Measurements from ENCODE around the gene HUNK.

DNA sequence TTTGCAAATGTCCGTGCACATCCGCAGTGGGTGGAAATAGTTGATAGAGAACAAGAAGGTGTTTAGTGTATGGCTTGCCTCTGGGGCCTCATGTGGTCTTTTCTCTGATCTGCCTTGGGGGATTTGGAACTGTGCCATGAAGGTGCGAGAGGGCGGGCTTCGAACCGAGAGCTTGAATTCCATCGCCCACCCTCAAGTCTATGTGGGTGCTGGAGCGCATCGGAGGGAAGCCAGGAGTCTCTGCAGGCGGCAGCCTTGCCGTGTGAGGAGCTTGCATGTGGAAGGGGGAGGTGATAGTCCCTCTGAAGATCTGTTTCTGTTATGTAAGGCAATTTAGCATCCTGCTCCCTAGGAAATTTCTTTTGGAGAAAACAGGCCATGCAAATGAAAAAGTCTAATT is 119.6 kb downstream of the HUNK start:
- TF ChIP-seq, protein P1, sequence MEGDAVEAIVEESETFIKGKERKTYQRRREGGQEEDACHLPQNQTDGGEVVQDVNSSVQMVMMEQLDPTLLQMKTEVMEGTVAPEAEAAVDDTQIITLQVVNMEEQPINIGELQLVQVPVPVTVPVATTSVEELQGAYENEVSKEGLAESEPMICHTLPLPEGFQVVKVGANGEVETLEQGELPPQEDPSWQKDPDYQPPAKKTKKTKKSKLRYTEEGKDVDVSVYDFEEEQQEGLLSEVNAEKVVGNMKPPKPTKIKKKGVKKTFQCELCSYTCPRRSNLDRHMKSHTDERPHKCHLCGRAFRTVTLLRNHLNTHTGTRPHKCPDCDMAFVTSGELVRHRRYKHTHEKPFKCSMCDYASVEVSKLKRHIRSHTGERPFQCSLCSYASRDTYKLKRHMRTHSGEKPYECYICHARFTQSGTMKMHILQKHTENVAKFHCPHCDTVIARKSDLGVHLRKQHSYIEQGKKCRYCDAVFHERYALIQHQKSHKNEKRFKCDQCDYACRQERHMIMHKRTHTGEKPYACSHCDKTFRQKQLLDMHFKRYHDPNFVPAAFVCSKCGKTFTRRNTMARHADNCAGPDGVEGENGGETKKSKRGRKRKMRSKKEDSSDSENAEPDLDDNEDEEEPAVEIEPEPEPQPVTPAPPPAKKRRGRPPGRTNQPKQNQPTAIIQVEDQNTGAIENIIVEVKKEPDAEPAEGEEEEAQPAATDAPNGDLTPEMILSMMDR (IDR thresholded peaks at IDR 0.05): no peak
- no peak for TF ChIP-seq POLR2A (IDR thresholded peaks at IDR 0.05)
